ENCODE data around the gene PRR5L.
"Not testable (repeated sequence)": the region's sequence is repeated elsewhere in the genome, so short reads cannot be mapped to it uniquely, and the experiment has no call there.

PRR5L gene

GRCh38 chr11:36467012-36467411 lies 170.9 kb downstream of the PRR5L start:
- TF ChIP-seq POLR2A (IDR thresholded peaks at IDR 0.05; ENCODE audit: low read length), result no peak
- TF ChIP-seq GATA1 (IDR thresholded peaks at IDR 0.05; ENCODE audit: low read depth, low read length), result no peak

GRCh38 chr11:36467916-36468315 lies 171.8 kb downstream of the PRR5L start:
- TF ChIP-seq GATA1 (IDR thresholded peaks at IDR 0.05; ENCODE audit: low read depth, low read length), result no peak
- TF ChIP-seq POLR2A (IDR thresholded peaks at IDR 0.05; ENCODE audit: low read length), result no peak
- DNase-seq, result no peak

More at GRCh38 chr11:36467012-36467411, 170.9 kb downstream of the PRR5L start:
- no peak for DNase-seq

GRCh38 chr11:36469063-36469462 lies 173.0 kb downstream of the PRR5L start:
- DNase-seq, result peak; percentile 9 to 15
- TF ChIP-seq POLR2A (IDR thresholded peaks at IDR 0.05; ENCODE audit: low read length) (no peak), GATA1 (IDR thresholded peaks at IDR 0.05; ENCODE audit: low read depth, low read length) (no peak)

- TF ChIP-seq GATA1 (IDR thresholded peaks at IDR 0.05; ENCODE audit: low read depth, low read length), result no peak
- TF ChIP-seq POLR2A (IDR thresholded peaks at IDR 0.05; ENCODE audit: low read length), result no peak
- DNase-seq, result no peak
Observed at GRCh38 chr11:36469881-36470802, 174.1 kb downstream of the PRR5L start.

- TF ChIP-seq GATA1 (IDR thresholded peaks at IDR 0.05; ENCODE audit: low read depth, low read length) (no peak), POLR2A (IDR thresholded peaks at IDR 0.05; ENCODE audit: low read length) (no peak)
- no peak for DNase-seq
Observed at GRCh38 chr11:36471577-36471976, 175.5 kb downstream of the PRR5L start.

- no peak for DNase-seq
- TF ChIP-seq GATA1 (IDR thresholded peaks at IDR 0.05; ENCODE audit: low read depth, low read length) (no peak), POLR2A (IDR thresholded peaks at IDR 0.05; ENCODE audit: low read length) (no peak)
Observed at GRCh38 chr11:36475192-36475591, 179.1 kb downstream of the PRR5L start.

- DNase-seq, result peak; percentile 6 to 28
Observed at GRCh38 chr11:36478700-36479329, 182.7 kb downstream of the PRR5L start.

GRCh38 chr11:36480833-36481232 lies 184.7 kb downstream of the PRR5L start:
- no peak for DNase-seq

More at GRCh38 chr11:36478700-36479329, 182.7 kb downstream of the PRR5L start:
- TF ChIP-seq GATA1 (IDR thresholded peaks at IDR 0.05; ENCODE audit: low read depth, low read length) (no peak), POLR2A (IDR thresholded peaks at IDR 0.05; ENCODE audit: low read length) (no peak)

GRCh38 chr11:36483042-36483441 lies 187.0 kb downstream of the PRR5L start:
- not testable (repeated sequence) for DNase-seq

More at GRCh38 chr11:36480833-36481232, 184.7 kb downstream of the PRR5L start:
- no peak for TF ChIP-seq POLR2A (IDR thresholded peaks at IDR 0.05; ENCODE audit: low read length)
- TF ChIP-seq GATA1 (IDR thresholded peaks at IDR 0.05; ENCODE audit: low read depth, low read length), result no peak

- no peak for DNase-seq
- TF ChIP-seq POLR2A (IDR thresholded peaks at IDR 0.05; ENCODE audit: low read length) (no peak), GATA1 (IDR thresholded peaks at IDR 0.05; ENCODE audit: low read depth, low read length) (no peak)
Observed at GRCh38 chr11:36485298-36486002, 189.4 kb downstream of the PRR5L start.

- DNase-seq, result no peak
- TF ChIP-seq GATA1 (IDR thresholded peaks at IDR 0.05; ENCODE audit: low read depth, low read length), result no peak
- no peak for TF ChIP-seq POLR2A (IDR thresholded peaks at IDR 0.05; ENCODE audit: low read length)
Observed at GRCh38 chr11:36487619-36488018, 191.5 kb downstream of the PRR5L start.

- no peak for DNase-seq
- no peak for TF ChIP-seq GATA1 (IDR thresholded peaks at IDR 0.05; ENCODE audit: low read depth, low read length)
- no peak for TF ChIP-seq POLR2A (IDR thresholded peaks at IDR 0.05; ENCODE audit: low read length)
Observed at GRCh38 chr11:36488096-36488495, 192.0 kb downstream of the PRR5L start.

GRCh38 chr11:36490026-36490806 lies 194.1 kb downstream of the PRR5L start:
- no peak for DNase-seq
- no peak for TF ChIP-seq POLR2A (IDR thresholded peaks at IDR 0.05; ENCODE audit: low read length)
- TF ChIP-seq GATA1 (IDR thresholded peaks at IDR 0.05; ENCODE audit: low read depth, low read length), result no peak

All from erythroblast (primary cell).